ENCODE results near the gene CFAP298. TPM values are rescaled to one million over a fixed set of nuclear protein-coding genes. Genes with fewer than 3 reads are reported as not detected.
"Not testable (repeated sequence)": the region's sequence is repeated elsewhere in the genome, so short reads cannot be mapped to it uniquely, and the experiment has no call there.

Gene CFAP298
- total RNA-seq, 4 donors from 2014 or later = 6.4 to 27.3 (median 20.9) TPM; not detected in 1

DNA sequence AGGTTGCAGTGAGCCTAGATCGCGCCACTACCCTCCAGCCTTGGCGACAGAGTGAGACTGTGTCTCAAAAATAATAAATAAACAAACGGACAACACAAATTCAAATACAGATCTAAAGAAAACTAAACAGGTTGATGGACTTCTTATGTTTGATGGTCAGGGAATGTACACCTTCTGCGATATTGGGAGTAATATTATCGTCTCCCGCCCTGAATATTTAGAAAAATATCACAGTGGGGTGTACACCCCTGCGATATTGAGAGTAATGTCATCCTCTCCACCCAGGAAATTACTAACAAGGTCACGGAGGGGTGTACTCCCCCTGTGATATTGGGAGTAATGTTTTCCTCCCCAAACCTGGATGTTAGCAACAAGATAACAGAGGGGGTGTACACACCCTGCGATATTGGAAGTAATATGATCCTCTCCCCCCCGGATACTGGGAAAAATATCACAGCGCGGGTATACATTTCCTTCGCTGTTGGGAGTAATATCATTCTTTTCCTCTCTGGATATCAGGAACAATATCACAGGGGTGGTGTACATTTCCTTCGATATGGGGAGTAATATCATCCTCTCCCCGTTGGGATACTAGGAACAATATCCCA is 1.4 kb upstream of the CFAP298 start:
- H3K27me3 ChIP-seq = peaks cover 3% of the 10 kb centered on the region
- no peak for TF ChIP-seq POLR2A (IDR thresholded peaks at IDR 0.05)
- TF ChIP-seq, protein P1, sequence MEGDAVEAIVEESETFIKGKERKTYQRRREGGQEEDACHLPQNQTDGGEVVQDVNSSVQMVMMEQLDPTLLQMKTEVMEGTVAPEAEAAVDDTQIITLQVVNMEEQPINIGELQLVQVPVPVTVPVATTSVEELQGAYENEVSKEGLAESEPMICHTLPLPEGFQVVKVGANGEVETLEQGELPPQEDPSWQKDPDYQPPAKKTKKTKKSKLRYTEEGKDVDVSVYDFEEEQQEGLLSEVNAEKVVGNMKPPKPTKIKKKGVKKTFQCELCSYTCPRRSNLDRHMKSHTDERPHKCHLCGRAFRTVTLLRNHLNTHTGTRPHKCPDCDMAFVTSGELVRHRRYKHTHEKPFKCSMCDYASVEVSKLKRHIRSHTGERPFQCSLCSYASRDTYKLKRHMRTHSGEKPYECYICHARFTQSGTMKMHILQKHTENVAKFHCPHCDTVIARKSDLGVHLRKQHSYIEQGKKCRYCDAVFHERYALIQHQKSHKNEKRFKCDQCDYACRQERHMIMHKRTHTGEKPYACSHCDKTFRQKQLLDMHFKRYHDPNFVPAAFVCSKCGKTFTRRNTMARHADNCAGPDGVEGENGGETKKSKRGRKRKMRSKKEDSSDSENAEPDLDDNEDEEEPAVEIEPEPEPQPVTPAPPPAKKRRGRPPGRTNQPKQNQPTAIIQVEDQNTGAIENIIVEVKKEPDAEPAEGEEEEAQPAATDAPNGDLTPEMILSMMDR (IDR thresholded peaks at IDR 0.05) = no peak
- TF ChIP-seq POLR2AphosphoS5 (IDR thresholded peaks at IDR 0.05) = no peak
- no peak for TF ChIP-seq EP300 (IDR thresholded peaks at IDR 0.05; ENCODE audit: low read depth)
- no peak for DNase-seq
- H3K4me1 ChIP-seq = peaks cover 3 to 18% (median 11%) of the 10 kb centered on the region in 4 donors
- in situ Hi-C loops (cut with MboI; ENCODE audit: low pct_ligation_motif_present in 1 of 4, low pct_unique_long_range_greater_than_20kb in 1 of 4, low sequenced_read_pairs in 3 of 4) = no loop called here
- H3K4me3 ChIP-seq = peak overlapping the region; percentile 75 to 99 (median 86)
- intact Hi-C loops (cut with DNase I; ENCODE audit: low total_unique reads) = no loop called here
- 79 to 82% methylated on average over 9 to 16 of the region's 16 CpGs for WGBS, 2 donors (ENCODE audit: low coverage in 1 of 2)
- no peaks in the 10 kb centered on the region for H3K36me3 ChIP-seq
- H3K27ac ChIP-seq = peak overlapping the region; percentile 88 to 99 (median 91)
- no peaks in the 10 kb centered on the region for H3K9me3 ChIP-seq

DNA sequence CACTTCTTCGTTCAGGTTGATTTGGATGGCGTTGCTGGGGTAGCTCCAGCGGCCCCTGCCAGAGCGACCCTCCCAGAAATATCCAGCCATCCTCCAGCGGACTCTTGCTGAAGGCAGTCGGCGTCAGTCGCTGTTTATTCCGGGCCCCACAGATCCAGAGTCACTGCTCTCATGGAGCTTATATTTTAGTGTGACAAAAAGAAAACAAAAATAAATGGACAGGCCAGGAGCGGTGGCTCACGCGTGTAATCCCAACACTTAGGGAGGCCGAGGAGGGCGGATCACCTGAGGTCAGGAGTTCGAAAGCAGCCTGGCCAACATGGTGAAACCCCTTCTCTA is 791 bp upstream of the CFAP298 start:
- intact Hi-C loops (cut with DNase I; ENCODE audit: low total_unique reads) = no loop called here
- TF ChIP-seq, protein P1 (IDR thresholded peaks at IDR 0.05) = no peak
- TF ChIP-seq EP300 (IDR thresholded peaks at IDR 0.05; ENCODE audit: low read depth) = no peak
- no peak for TF ChIP-seq POLR2A (IDR thresholded peaks at IDR 0.05)
- TF ChIP-seq POLR2AphosphoS5 (IDR thresholded peaks at IDR 0.05) = no peak
- 3 to 6% methylated on average over 6 to 15 of the region's 15 CpGs for WGBS, 2 donors (ENCODE audit: low coverage in 1 of 2)
- in situ Hi-C loops (cut with MboI; ENCODE audit: low pct_ligation_motif_present in 1 of 4, low pct_unique_long_range_greater_than_20kb in 1 of 4, low sequenced_read_pairs in 3 of 4) = no loop called here
- Histone ChIP-seq H3K27me3 (peaks cover 3% of the 10 kb centered on the region), H3K4me1 (peaks cover 3 to 18% (median 11%) of the 10 kb centered on the region in 4 donors), H3K9me3 (no peaks in the 10 kb centered on the region), H3K27ac (peak overlapping the region; percentile 88 to 99 (median 91)), H3K4me3 (peak overlapping the region; percentile 75 to 99 (median 86)), H3K36me3 (no peaks in the 10 kb centered on the region)
- no peak for DNase-seq

DNA sequence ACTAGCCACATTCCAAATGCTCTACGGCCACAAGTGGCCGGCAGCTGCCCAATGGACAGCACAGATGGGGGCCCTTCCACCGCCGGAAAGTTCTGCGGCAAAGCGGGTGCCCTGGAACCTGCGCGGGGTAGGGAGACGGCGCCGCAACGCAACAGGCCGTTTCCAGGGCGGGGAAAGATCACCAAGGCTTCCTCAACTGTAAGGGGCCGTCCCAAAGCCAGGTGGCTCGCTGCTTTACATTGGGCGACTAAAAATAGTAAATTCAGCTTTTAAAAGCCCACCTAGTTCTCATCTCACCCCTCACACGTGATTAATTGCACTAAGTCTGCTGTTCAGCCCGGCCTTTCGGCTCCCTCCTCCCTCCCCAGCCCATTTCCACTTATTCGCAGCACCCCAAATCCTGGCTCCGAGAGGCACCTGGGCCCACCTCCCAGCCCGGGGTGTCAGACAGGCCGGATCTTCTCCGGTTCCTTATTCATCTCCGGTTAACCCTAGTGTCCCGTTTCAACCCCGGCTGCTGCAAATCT is 643 bp downstream of the CFAP298 start:
- TF ChIP-seq POLR2AphosphoS5 (IDR thresholded peaks at IDR 0.05) = no peak
- TF ChIP-seq EP300 (IDR thresholded peaks at IDR 0.05; ENCODE audit: low read depth) = no peak
- no peak for TF ChIP-seq POLR2A (IDR thresholded peaks at IDR 0.05)
- TF ChIP-seq, protein P1 (IDR thresholded peaks at IDR 0.05) = no peak
- H3K9me3 ChIP-seq = no peaks in the 10 kb centered on the region
- peak overlapping the region; percentile 88 to 99 (median 91) for H3K27ac ChIP-seq
- H3K4me3 ChIP-seq = peak overlapping the region; percentile 75 to 99 (median 86)
- 0% methylated on average over 28 of the region's 28 CpGs; no CpG with 5 or more reads in 1 of the 2 donors for WGBS, 2 donors (ENCODE audit: low coverage in 1 of 2)
- peak; percentile 51 for DNase-seq
- H3K36me3 ChIP-seq = peaks cover 0 to 12% (median under 1%) of the 10 kb centered on the region in 4 donors
- peaks cover 3% of the 10 kb centered on the region for H3K27me3 ChIP-seq
- in situ Hi-C loops (cut with MboI; ENCODE audit: low pct_ligation_motif_present in 1 of 4, low pct_unique_long_range_greater_than_20kb in 1 of 4, low sequenced_read_pairs in 3 of 4) = no loop called here
- intact Hi-C loops (cut with DNase I; ENCODE audit: low total_unique reads) = no loop called here
- peaks cover 3 to 18% (median 11%) of the 10 kb centered on the region in 4 donors for H3K4me1 ChIP-seq

DNA sequence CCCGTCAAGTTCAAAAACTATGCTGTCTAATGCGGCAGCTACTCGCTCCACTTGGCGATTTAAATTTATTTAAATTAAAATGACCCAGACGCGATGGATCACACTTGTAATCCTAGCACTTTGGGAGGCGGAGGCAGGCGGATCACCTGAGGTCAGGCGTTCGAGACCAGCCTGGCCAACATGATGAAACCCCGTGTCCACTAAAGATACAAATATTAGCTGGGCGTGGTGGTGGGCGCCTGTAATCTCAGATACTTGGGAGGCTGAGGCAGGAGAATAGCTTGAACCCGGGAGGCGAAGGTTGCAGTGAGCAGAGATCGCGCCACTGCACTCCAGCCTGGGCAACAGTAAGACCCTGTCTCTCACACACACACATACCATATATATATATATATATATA is 1.2 kb downstream of the CFAP298 start:
- WGBS, 2 donors (ENCODE audit: low coverage in 1 of 2) = 77 to 90% methylated on average over 4 to 17 of the region's 17 CpGs
- H3K4me1 ChIP-seq = peaks cover 3 to 18% (median 11%) of the 10 kb centered on the region in 4 donors
- intact Hi-C loops (cut with DNase I; ENCODE audit: low total_unique reads); in situ Hi-C loops (cut with MboI; ENCODE audit: low pct_ligation_motif_present in 1 of 4, low pct_unique_long_range_greater_than_20kb in 1 of 4, low sequenced_read_pairs in 3 of 4); DNase-seq; H3K27me3 ChIP-seq; H3K9me3 ChIP-seq: not testable (repeated sequence)
- peaks cover 0 to 18% (median 4%) of the 10 kb centered on the region in 4 donors for H3K36me3 ChIP-seq
- peak overlapping the region in 3 of 4 donors; percentile 75 to 96 (median 75) for H3K4me3 ChIP-seq
- peak overlapping the region in 1 of 4 donors; percentile 88 for H3K27ac ChIP-seq
